ENCODE results near the gene XRCC5.

GRCh38 chr2:216216951-216217903 lies 108.1 kb downstream of the XRCC5 start:
- no peak for TF ChIP-seq CTCF (IDR thresholded peaks at IDR 0.05; ENCODE audit: poor library complexity, severe bottlenecking)
- TF ChIP-seq EP300 (conservative IDR thresholded peaks at IDR 0.05; ENCODE audit: poor library complexity, severe bottlenecking): no peak
- no peak for TF ChIP-seq EZH2 (IDR thresholded peaks at IDR 0.05; ENCODE audit: borderline replicate concordance, insufficient read depth, low read length, poor library complexity, severe bottlenecking)
- no peak for TF ChIP-seq TAF1 (IDR thresholded peaks at IDR 0.05; ENCODE audit: low read depth)
- no peak for TF ChIP-seq POLR2AphosphoS5 (IDR thresholded peaks at IDR 0.05)
- no peak for TF ChIP-seq REST (IDR thresholded peaks at IDR 0.05; ENCODE audit: borderline replicate concordance)
- TF ChIP-seq RAD21 (conservative IDR thresholded peaks at IDR 0.05): no peak
- no peak for TF ChIP-seq SMC3 (conservative IDR thresholded peaks at IDR 0.05; ENCODE audit: poor library complexity)

All from neural cell (in vitro differentiated cells).